ENCODE results near the gene CARD14. TPM values are rescaled to one million over a fixed set of nuclear protein-coding genes. Genes with fewer than 3 reads are reported as not detected.

The CARD14 gene
- total and polyA plus RNA-seq, 2 donors (not counting 1 experiment from before 2014, with no cell fraction given) = not detected

DNA sequence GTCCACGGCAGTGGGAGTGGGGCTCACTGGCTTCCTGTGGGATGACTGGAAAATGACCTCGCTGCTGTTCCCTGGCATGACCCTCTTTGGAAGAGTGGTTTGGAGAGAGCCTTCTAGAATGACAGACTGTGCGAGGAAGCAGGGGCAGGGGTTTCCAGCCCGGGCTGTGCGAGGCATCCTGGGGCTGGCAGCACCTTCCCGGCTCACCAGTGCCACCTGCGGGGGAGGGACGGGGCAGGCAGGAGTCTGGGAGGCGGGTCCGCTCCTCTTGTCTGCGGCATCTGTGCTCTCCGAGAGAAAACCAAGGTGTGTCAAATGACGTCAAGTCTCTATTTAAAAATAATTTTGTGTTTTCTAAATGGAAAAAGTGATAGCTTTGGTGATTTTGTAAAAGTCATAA is 83.0 kb downstream of the CARD14 start:
- Histone ChIP-seq H2AFZ (ENCODE audit: insufficient read depth, low read depth, low read length, poor library complexity, severe bottlenecking) (no peak overlapping the region), H4K20me1 (ENCODE audit: control insufficient read depth, insufficient read depth, low read length, poor library complexity, severe bottlenecking) (no peaks in the 10 kb centered on the region), H3K27ac (ENCODE audit: low read length in 2 of 2) (no peak overlapping the region), H3K27me3 (replicated peaks in 1 of 4; ENCODE audit: control extremely low read depth in 1 of 4, control insufficient read depth in 3 of 4, insufficient read depth in 4 of 4, low read length in 3 of 4) (no peaks in the 10 kb centered on the region), H3K36me3 (replicated peaks in 1 of 2; ENCODE audit: control extremely low read depth in 1 of 2, control insufficient read depth in 1 of 2, extremely low read depth in 1 of 2, insufficient read depth in 2 of 2, low read length in 1 of 2) (no peaks in the 10 kb centered on the region), H3K4me2 (replicated peaks; ENCODE audit: low read depth, low read length, poor library complexity, severe bottlenecking) (no peak overlapping the region), H3K4me1 (ENCODE audit: control insufficient read depth in 2 of 2, insufficient read depth in 2 of 2, low read length in 2 of 2) (peaks cover 6 to 8% of the 10 kb centered on the region in 2 donors), H3K9ac (ENCODE audit: low read length) (no peak overlapping the region), H3K4me3 (ENCODE audit: control extremely low read depth in 1 of 5, extremely low read depth in 1 of 5, insufficient read depth in 1 of 5, low read depth in 2 of 5, low read length in 4 of 5) (no peak overlapping the region), H3K9me3 (ENCODE audit: control extremely low read depth in 1 of 3, control insufficient read depth in 2 of 3, insufficient read depth in 1 of 3, low read length in 2 of 3) (no peaks in the 10 kb centered on the region), H3K79me2 (ENCODE audit: control insufficient read depth, insufficient read depth, low read length) (no peaks in the 10 kb centered on the region)
- TF ChIP-seq EZH2 (IDR thresholded peaks at IDR 0.05; ENCODE audit: borderline replicate concordance, insufficient read depth, low read depth, low read length, poor library complexity, severe bottlenecking) = no peak
- TF ChIP-seq, protein P1, sequence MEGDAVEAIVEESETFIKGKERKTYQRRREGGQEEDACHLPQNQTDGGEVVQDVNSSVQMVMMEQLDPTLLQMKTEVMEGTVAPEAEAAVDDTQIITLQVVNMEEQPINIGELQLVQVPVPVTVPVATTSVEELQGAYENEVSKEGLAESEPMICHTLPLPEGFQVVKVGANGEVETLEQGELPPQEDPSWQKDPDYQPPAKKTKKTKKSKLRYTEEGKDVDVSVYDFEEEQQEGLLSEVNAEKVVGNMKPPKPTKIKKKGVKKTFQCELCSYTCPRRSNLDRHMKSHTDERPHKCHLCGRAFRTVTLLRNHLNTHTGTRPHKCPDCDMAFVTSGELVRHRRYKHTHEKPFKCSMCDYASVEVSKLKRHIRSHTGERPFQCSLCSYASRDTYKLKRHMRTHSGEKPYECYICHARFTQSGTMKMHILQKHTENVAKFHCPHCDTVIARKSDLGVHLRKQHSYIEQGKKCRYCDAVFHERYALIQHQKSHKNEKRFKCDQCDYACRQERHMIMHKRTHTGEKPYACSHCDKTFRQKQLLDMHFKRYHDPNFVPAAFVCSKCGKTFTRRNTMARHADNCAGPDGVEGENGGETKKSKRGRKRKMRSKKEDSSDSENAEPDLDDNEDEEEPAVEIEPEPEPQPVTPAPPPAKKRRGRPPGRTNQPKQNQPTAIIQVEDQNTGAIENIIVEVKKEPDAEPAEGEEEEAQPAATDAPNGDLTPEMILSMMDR (IDR thresholded peaks at IDR 0.05) = peak; percentile 74
- Mint-ChIP-seq H3K27me3 (no peaks in the 10 kb centered on the region), H3K4me1 (peaks cover 13% of the 10 kb centered on the region), H3K27ac (no peak overlapping the region), H3K9me3 (ENCODE audit: insufficient read depth) (no peaks in the 10 kb centered on the region), H3K4me3 (no peak overlapping the region)
- intact Hi-C loops (cut with micrococcal nuclease) = loop anchor here (1.0 to 5.0 kb wide), 2 partner anchors 57 to 171 kb away; no protein-coding TSS in a partner anchor
- whole genome bisulfite sequencing (ENCODE audit: insufficient coverage) = 30% methylated on average over 12 of the region's 13 CpGs
- CTCF ChIA-PET = interaction anchor here (1.0 to 5.7 kb wide), 6 partner anchors 10 to 170 kb away, joined by 3 to 55 read pairs (median 3); no protein-coding TSS in a partner anchor
- ATAC-seq (ENCODE audit: low read depth) (peak; percentile 93), DNase-seq (peak; percentile 81)
- POLR2A ChIA-PET = no interaction called here

DNA sequence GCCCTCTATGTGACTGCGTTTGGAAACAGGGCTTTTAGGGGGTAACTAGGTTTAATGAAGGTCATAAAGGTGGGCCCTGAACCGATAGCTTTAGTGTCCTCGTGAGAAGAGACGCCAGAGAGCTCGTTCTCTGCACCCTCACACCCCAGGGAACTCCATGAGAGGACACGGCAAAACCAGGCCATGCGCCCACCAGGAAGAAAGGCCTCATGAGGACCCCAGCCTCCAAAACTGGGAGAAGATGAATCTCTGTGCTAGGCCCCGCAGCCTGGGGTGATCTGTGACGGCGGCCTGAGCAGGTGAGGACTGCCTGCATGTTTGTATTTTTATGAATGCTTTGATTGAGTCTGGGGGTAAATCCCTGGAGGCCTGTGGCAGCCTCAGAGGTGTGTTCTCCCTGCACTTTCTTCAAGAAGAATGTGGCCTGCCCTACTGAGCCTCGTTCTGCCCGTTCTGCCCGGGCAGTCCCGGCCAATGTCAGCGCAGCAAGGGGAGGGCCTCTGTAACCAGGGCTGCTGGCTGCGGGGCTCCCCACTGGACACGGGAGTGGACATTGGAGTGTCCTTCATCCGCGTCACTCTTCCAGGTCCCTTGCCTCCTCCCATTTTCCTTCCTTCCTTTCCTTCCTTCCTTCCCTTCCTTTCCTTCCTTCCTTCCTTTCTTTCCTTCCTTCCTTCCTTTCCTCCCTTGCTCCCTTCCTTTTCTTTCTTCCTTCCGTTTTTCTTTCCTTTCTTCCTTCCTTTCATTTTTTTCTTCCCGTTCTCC is 84.0 kb downstream of the CARD14 start:
- no peak for DNase-seq
- Mint-ChIP-seq H3K27me3 (no peaks in the 10 kb centered on the region), H3K27ac (no peak overlapping the region), H3K9me3 (ENCODE audit: insufficient read depth) (no peaks in the 10 kb centered on the region), H3K4me3 (no peak overlapping the region), H3K4me1 (peaks cover 23% of the 10 kb centered on the region)
- H3K4me1 ChIP-seq (ENCODE audit: control insufficient read depth in 2 of 2, insufficient read depth in 2 of 2, low read length in 2 of 2) = peaks cover 6 to 8% of the 10 kb centered on the region in 2 donors
- H2AFZ ChIP-seq (ENCODE audit: insufficient read depth, low read depth, low read length, poor library complexity, severe bottlenecking) = no peak overlapping the region
- whole genome bisulfite sequencing (ENCODE audit: insufficient coverage) = 94% methylated on average over 17 of the region's 21 CpGs
- H3K27ac ChIP-seq (ENCODE audit: low read length in 2 of 2) = no peak overlapping the region
- H3K4me3 ChIP-seq (ENCODE audit: control extremely low read depth in 1 of 5, extremely low read depth in 1 of 5, insufficient read depth in 1 of 5, low read depth in 2 of 5, low read length in 4 of 5) = no peak overlapping the region
- POLR2A ChIA-PET = interaction anchor here (1.1 kb wide), 1 partner anchor 11 kb away, joined by 3 read pairs; no protein-coding TSS in a partner anchor
- H3K9ac ChIP-seq (ENCODE audit: low read length) = no peak overlapping the region
- ATAC-seq (ENCODE audit: low read depth) = no peak
- TF ChIP-seq, protein P1 (IDR thresholded peaks at IDR 0.05) = no peak
- no peak for TF ChIP-seq EZH2 (IDR thresholded peaks at IDR 0.05; ENCODE audit: borderline replicate concordance, insufficient read depth, low read depth, low read length, poor library complexity, severe bottlenecking)
- no peak overlapping the region for H3K4me2 ChIP-seq (replicated peaks; ENCODE audit: low read depth, low read length, poor library complexity, severe bottlenecking)
- no peaks in the 10 kb centered on the region for H3K27me3 ChIP-seq (replicated peaks in 1 of 4; ENCODE audit: control extremely low read depth in 1 of 4, control insufficient read depth in 3 of 4, insufficient read depth in 4 of 4, low read length in 3 of 4)
- CTCF ChIA-PET = interaction anchor here (1.0 to 5.7 kb wide), 4 partner anchors 27 to 58 kb away, joined by 3 to 55 read pairs (median 3); no protein-coding TSS in a partner anchor
- intact Hi-C loops (cut with micrococcal nuclease) = loop anchor here (1.0 to 5.0 kb wide), 3 partner anchors 9 to 172 kb away; no protein-coding TSS in a partner anchor
- H3K9me3 ChIP-seq (ENCODE audit: control extremely low read depth in 1 of 3, control insufficient read depth in 2 of 3, insufficient read depth in 1 of 3, low read length in 2 of 3) = no peaks in the 10 kb centered on the region
- H3K36me3 ChIP-seq (replicated peaks in 1 of 2; ENCODE audit: control extremely low read depth in 1 of 2, control insufficient read depth in 1 of 2, extremely low read depth in 1 of 2, insufficient read depth in 2 of 2, low read length in 1 of 2) = no peaks in the 10 kb centered on the region
- H4K20me1 ChIP-seq (ENCODE audit: control insufficient read depth, insufficient read depth, low read length, poor library complexity, severe bottlenecking) = no peaks in the 10 kb centered on the region
- H3K79me2 ChIP-seq (ENCODE audit: control insufficient read depth, insufficient read depth, low read length) = no peaks in the 10 kb centered on the region

Data from B cell (primary cell).